Gastrocnemius medialis (tissue), 4 donors: Measurements from ENCODE around the gene WDR87. TPM values are rescaled to one million over a fixed set of nuclear protein-coding genes. Genes with fewer than 3 reads are reported as not detected.

Experiments
- ATAC-seq, 2 donors: fragments of 150-250 bp; one replicate each; pipeline ENCODE4 v1.9.1; 2016
- DNase-seq, 2 donors: peaks; one replicate each; pipeline ENCODE4 v3.0.0-alpha.2; 2019
- H3K27ac ChIP-seq, 4 donors: fragments of 200-600 bp; sonication (generic); 1 replicate in 1 of 4; 2 replicates in 3 of 4; pipeline ENCODE4 v1.5.1; 2016 to 2018; ENCODE audit warnings: mild to moderate bottlenecking in 2 of 4, moderate library complexity in 1 of 4
- H3K27me3 ChIP-seq, 3 donors: fragments of 200-600 bp; sonication (generic) in 2 of 3; 1 replicate in 1 of 3; 2 replicates in 2 of 3; pipeline versions ENCODE4 v1.5.1 to v1.6.0; 2016 to 2019; ENCODE audit warnings: mild to moderate bottlenecking in 1 of 3, moderate library complexity in 1 of 3
- H3K36me3 ChIP-seq, 2 donors: fragments of 200-600 bp; sonication (generic) in 1 of 2; one replicate each; pipeline ENCODE4 v1.5.1; 2017 to 2018
- H3K4me1 ChIP-seq, 2 donors: fragments of 200-600 bp; sonication (generic) in 1 of 2; one replicate each; pipeline ENCODE4 v1.5.1; 2016 to 2017; ENCODE audit warnings: mild to moderate bottlenecking in 2 of 2
- H3K4me3 ChIP-seq, 4 donors: fragments of 200-600 bp; sonication (generic) in 3 of 4; 1 replicate in 1 of 4; 2 replicates in 3 of 4; pipeline ENCODE4 v1.5.1; 2016 to 2019; ENCODE audit warnings: mild to moderate bottlenecking in 2 of 4
- H3K9me3 ChIP-seq, 3 donors: fragments of 200-600 bp; sonication (generic) in 2 of 3; 1 replicate in 1 of 3; 2 replicates in 2 of 3; pipeline ENCODE4 v1.5.1; 2016 to 2019
- CTCF ChIP-seq, 5 experiments: fragments of 450-650 bp in 3 of 5; fragments of 200-600 bp in 2 of 5; sonication (generic) in 2 of 5; IDR thresholded peaks in 4 of 5; conservative IDR thresholded peaks in 1 of 5; 1 replicate in 4 of 5; 2 replicates in 1 of 5; pipeline ENCODE4 v1.5.1; 2016 to 2019; ENCODE audit warnings: antibody characterized with exemption in 5 of 5, mild to moderate bottlenecking in 3 of 5, moderate library complexity in 3 of 5
- POLR2A ChIP-seq, 2 donors: fragments of 450-650 bp; IDR thresholded peaks; one replicate each; pipeline ENCODE4 v1.6.1; 2017; ENCODE audit warnings: antibody characterized with exemption in 2 of 2, mild to moderate bottlenecking in 2 of 2, moderate library complexity in 2 of 2
- in situ Hi-C, 4 donors: fragments of 200-750 bp; cut with MboI; loops; one replicate each; pipeline versions ENCODE4 v1.15.0 to v1.8.0; 2017; ENCODE audit warnings: low sequenced_read_pairs in 4 of 4
- intact Hi-C: fragments of 100-400 bp; cut with DNase I; formaldehyde crosslinking; loops from one replicate; pipeline ENCODE4 v1.15.1; 2023; ENCODE audit warnings: low total_unique reads
- total RNA-seq, 4 donors: library from RNA; depleted of rRNA; stranded (reverse); fragments of >200 nt; gene quantifications; one replicate each; pipeline versions ENCODE4 v1.1.0 to v1.2.3, GENCODE V29; 2016

WDR87 gene
- total RNA-seq, 4 donors from 2014 or later = not detected

- in situ Hi-C loops = no loop called here
- Histone ChIP-seq H3K36me3 (no peaks in the 10 kb centered on the region), H3K27me3 (no peaks in the 10 kb centered on the region), H3K4me3 (no peak overlapping the region), H3K27ac (no peak overlapping the region), H3K4me1 (peaks cover 0 to 5% of the 10 kb centered on the region in 2 donors), H3K9me3 (no peaks in the 10 kb centered on the region)
- ATAC-seq (no peak), DNase-seq (no peak)
- intact Hi-C loops = no loop called here
- TF ChIP-seq POLR2A (IDR thresholded peaks at IDR 0.05) (no peak), CTCF (IDR thresholded peaks at IDR 0.05 in 4 of 5, conservative IDR thresholded peaks at IDR 0.05 in 1 of 5) (no peak)
These were observed 41.4 kb upstream of the WDR87 start for GRCh38 chr19:37947778-37948177.

GRCh38 chr19:37946132-37946531 is 39.7 kb upstream of the WDR87 start:
- ATAC-seq (no peak), DNase-seq (no peak)
- in situ Hi-C loops = no loop called here
- Histone ChIP-seq H3K4me3 (no peak overlapping the region), H3K36me3 (no peaks in the 10 kb centered on the region), H3K27ac (no peak overlapping the region), H3K4me1 (peaks cover 0 to 5% of the 10 kb centered on the region in 2 donors), H3K27me3 (no peaks in the 10 kb centered on the region), H3K9me3 (no peaks in the 10 kb centered on the region)
- TF ChIP-seq POLR2A (IDR thresholded peaks at IDR 0.05) (no peak), CTCF (IDR thresholded peaks at IDR 0.05 in 4 of 5, conservative IDR thresholded peaks at IDR 0.05 in 1 of 5) (no peak)
- intact Hi-C loops = no loop called here

GRCh38 chr19:37943480-37943879 is 37.1 kb upstream of the WDR87 start:
- no peaks in the 10 kb centered on the region for H3K27me3 ChIP-seq
- ATAC-seq (no peak), DNase-seq (no peak)
- in situ Hi-C loops = no loop called here
- no peak overlapping the region for H3K4me3 ChIP-seq
- H3K36me3 ChIP-seq = no peaks in the 10 kb centered on the region
- TF ChIP-seq CTCF (IDR thresholded peaks at IDR 0.05 in 4 of 5, conservative IDR thresholded peaks at IDR 0.05 in 1 of 5) (no peak), POLR2A (IDR thresholded peaks at IDR 0.05) (no peak)
- H3K9me3 ChIP-seq = no peaks in the 10 kb centered on the region
- no peak overlapping the region for H3K27ac ChIP-seq
- intact Hi-C loops = no loop called here
- peaks cover 0 to 5% of the 10 kb centered on the region in 2 donors for H3K4me1 ChIP-seq

- no peak overlapping the region for H3K27ac ChIP-seq
- no peak overlapping the region for H3K4me3 ChIP-seq
- H3K36me3 ChIP-seq = no peaks in the 10 kb centered on the region
- TF ChIP-seq CTCF (IDR thresholded peaks at IDR 0.05 in 4 of 5, conservative IDR thresholded peaks at IDR 0.05 in 1 of 5) = no peak
- no peak for TF ChIP-seq POLR2A (IDR thresholded peaks at IDR 0.05)
- intact Hi-C loops = no loop called here
- H3K4me1 ChIP-seq = no peaks in the 10 kb centered on the region
- H3K9me3 ChIP-seq = no peaks in the 10 kb centered on the region
- no peaks in the 10 kb centered on the region for H3K27me3 ChIP-seq
- in situ Hi-C loops = no loop called here
- DNase-seq = no peak
- ATAC-seq = no peak
These were observed 36.1 kb upstream of the WDR87 start for GRCh38 chr19:37942516-37942902.

- no peak for DNase-seq
- no peaks in the 10 kb centered on the region for H3K36me3 ChIP-seq
- no peaks in the 10 kb centered on the region for H3K9me3 ChIP-seq
- H3K4me3 ChIP-seq = no peak overlapping the region
- no peak for ATAC-seq
- H3K27me3 ChIP-seq = no peaks in the 10 kb centered on the region
- no peak for TF ChIP-seq POLR2A (IDR thresholded peaks at IDR 0.05)
- no peak for TF ChIP-seq CTCF (IDR thresholded peaks at IDR 0.05 in 4 of 5, conservative IDR thresholded peaks at IDR 0.05 in 1 of 5)
- intact Hi-C loops = no loop called here
- in situ Hi-C loops = no loop called here
- no peaks in the 10 kb centered on the region for H3K4me1 ChIP-seq
- H3K27ac ChIP-seq = no peak overlapping the region
These were observed 35.6 kb upstream of the WDR87 start for GRCh38 chr19:37941782-37942515.
